Endometrial microvascular endothelial cells (primary cell): ENCODE measurements around the gene CCM2L. TPM values are rescaled to one million over a fixed set of nuclear protein-coding genes. Genes with fewer than 3 reads are reported as not detected.

ENCODE experiments used
- in situ Hi-C: cut with HindIII; loops from 2 replicates; pipeline ENCODE4 v1.10.0; 2017; ENCODE audit warnings: low sequenced_read_pairs, low pct_unique_long_range_greater_than_20kb; ENCODE audit errors: inconsistent ontology term
- total RNA-seq: library from RNA; depleted of rRNA; stranded (reverse); fragments of >200 nt; gene quantifications from one replicate; pipeline ENCODE4 v1.2.3, GENCODE V29; 2015; ENCODE audit errors: inconsistent ontology term

The CCM2L gene
- total RNA-seq, 1 donor from 2014 or later: 13.1 TPM

- in situ Hi-C loops: no loop called here
These were observed 40.1 kb downstream of the CCM2L start for GRCh38 chr20:32050324-32050841.

GRCh38 chr20:32050851-32051556 is 40.8 kb downstream of the CCM2L start:
- in situ Hi-C loops: no loop called here

- in situ Hi-C loops: no loop called here
These were observed 41.5 kb downstream of the CCM2L start for GRCh38 chr20:32051720-32052089.

- in situ Hi-C loops: no loop called here
These were observed 42.0 kb downstream of the CCM2L start, which contains the start of gene HCK for GRCh38 chr20:32052090-32052777. HCK (plus strand) TSS chr20:32052242.

GRCh38 chr20:32052778-32053362 is 42.6 kb downstream of the CCM2L start:
- in situ Hi-C loops: no loop called here

GRCh38 chr20:32053648-32054047 is 43.4 kb downstream of the CCM2L start:
- in situ Hi-C loops: no loop called here

GRCh38 chr20:32056708-32057483 is 46.7 kb downstream of the CCM2L start:
- in situ Hi-C loops: no loop called here

GRCh38 chr20:32057656-32058184 is 47.5 kb downstream of the CCM2L start:
- in situ Hi-C loops: no loop called here

GRCh38 chr20:32059189-32059588 is 49.0 kb downstream of the CCM2L start:
- in situ Hi-C loops: no loop called here

- in situ Hi-C loops: no loop called here
These were observed 52.5 kb downstream of the CCM2L start for GRCh38 chr20:32062776-32063170.

- in situ Hi-C loops: no loop called here
These were observed 53.5 kb downstream of the CCM2L start for GRCh38 chr20:32063695-32064094.

- in situ Hi-C loops: no loop called here
These were observed 54.4 kb downstream of the CCM2L start for GRCh38 chr20:32064667-32065066.

- in situ Hi-C loops: no loop called here
These were observed 57.1 kb downstream of the CCM2L start for GRCh38 chr20:32067234-32067821.

- in situ Hi-C loops: no loop called here
These were observed 57.9 kb downstream of the CCM2L start for GRCh38 chr20:32068174-32068573.

GRCh38 chr20:32069711-32070110 is 59.5 kb downstream of the CCM2L start:
- in situ Hi-C loops: no loop called here

GRCh38 chr20:32070282-32070681 is 60.0 kb downstream of the CCM2L start:
- in situ Hi-C loops: no loop called here

GRCh38 chr20:32070690-32071213 is 60.5 kb downstream of the CCM2L start:
- in situ Hi-C loops: no loop called here

- in situ Hi-C loops: no loop called here
These were observed 61.3 kb downstream of the CCM2L start for GRCh38 chr20:32071395-32072167.
